AG08396 (cell line): ENCODE data around the gene NLRP12.
"Not testable (repeated sequence)": the region's sequence is repeated elsewhere in the genome, so short reads cannot be mapped to it uniquely, and the experiment has no call there.

ENCODE experiments used
- DNase-seq: peaks from one replicate; pipeline ENCODE4 v3.0.0; 2012; ENCODE audit warnings: low spot score, mixed read lengths

The NLRP12 gene

DNA sequence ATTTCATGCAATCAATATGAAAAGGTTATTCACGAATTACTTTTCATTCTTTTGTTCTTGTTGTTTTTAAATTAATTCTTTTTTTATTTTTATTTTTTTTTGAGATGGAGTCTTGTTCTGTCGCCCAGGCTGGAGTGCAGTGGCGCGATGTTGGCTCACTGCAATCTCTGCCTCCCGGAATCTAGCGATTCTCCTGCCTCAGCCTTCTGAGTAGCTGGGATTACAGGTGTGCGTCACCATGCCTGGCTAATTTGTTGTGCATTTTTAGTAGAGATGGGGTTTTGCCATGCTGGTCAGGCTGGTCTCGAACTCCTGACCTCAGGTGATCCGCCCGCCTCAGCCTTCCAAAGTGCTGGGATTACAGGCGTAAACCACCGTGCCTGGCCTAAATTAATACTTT, 16.1 kb upstream of the NLRP12 start:
- DNase-seq = not testable (repeated sequence)

DNA sequence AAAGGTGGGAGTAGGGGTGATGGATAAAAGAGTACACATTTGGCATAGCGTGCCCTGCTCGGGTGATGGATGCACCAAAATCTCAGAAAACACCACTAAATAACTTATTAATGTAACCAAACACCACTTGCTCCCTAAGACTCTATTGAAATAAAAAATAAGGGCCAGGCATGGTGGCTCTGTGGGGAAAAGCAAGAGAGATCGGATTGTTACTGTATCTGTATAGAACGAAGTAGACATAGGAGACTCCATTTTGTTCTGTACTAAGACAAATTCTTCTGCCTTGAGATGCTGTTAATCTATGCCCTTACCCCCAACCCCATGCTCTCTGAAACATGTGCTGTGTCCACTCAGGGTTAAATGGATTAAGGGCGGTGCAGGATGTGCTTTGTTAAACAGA, 14.3 kb upstream of the NLRP12 start:
- DNase-seq = not testable (repeated sequence)

DNA sequence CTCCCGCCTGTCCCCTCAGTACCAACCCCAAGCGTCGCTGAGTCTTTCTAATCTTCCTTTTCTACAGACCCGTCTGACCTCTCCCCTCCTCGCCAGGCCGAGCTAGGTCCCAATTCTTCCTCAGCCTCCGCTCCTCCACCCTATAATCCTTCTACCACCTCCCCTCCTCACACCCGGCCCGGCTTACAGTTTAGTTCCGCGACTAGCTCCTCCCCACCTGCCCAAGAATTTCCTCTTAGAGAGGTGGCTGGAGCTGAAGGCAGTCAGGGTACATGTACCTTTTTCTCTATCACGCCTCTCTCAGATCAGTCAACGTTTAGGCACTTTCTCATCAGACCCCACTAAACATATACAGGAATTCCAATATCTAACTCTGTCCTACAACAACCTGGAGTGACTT, 8.7 kb upstream of the NLRP12 start:
- not testable (repeated sequence) for DNase-seq

DNA sequence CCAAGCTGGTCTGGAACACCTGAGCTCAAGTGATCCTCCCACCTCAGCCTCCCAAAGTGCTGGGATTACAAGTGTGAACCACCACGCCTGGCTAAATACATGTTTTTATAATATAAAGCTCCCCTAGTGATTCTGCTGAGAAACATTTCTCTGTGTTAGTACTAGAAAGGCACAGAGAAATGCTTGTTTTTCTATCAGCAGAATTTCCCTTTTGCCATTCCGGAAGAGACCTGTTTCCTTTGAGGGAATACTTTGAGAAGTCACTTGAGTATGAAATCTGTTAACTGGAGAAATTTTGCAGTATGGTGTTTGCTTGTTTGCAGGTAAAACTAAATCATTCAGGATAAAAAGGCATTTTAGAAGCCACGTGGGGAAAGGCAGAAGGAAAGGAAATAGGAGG, 4.4 kb upstream of the NLRP12 start:
- no peak for DNase-seq

DNA sequence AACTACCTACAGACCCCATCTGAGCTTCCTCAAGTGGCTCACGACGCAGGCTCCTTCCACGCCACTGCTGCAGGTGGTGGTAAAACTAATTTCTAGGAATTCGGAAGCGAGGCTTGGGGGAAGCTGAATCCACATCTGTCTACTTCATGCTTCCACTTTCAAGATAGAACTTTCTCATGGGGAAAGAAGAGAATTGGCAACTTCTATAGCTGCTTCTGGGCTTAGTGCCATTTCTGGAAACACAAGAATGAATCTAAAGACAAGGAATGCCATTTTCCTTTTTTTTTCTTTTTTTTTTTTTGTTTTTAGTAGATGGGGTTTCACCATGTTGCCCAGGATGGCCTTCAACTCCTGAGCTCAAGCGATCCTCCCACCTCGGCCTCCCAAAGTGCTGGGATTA, 2.8 kb upstream of the NLRP12 start:
- DNase-seq = no peak

DNA sequence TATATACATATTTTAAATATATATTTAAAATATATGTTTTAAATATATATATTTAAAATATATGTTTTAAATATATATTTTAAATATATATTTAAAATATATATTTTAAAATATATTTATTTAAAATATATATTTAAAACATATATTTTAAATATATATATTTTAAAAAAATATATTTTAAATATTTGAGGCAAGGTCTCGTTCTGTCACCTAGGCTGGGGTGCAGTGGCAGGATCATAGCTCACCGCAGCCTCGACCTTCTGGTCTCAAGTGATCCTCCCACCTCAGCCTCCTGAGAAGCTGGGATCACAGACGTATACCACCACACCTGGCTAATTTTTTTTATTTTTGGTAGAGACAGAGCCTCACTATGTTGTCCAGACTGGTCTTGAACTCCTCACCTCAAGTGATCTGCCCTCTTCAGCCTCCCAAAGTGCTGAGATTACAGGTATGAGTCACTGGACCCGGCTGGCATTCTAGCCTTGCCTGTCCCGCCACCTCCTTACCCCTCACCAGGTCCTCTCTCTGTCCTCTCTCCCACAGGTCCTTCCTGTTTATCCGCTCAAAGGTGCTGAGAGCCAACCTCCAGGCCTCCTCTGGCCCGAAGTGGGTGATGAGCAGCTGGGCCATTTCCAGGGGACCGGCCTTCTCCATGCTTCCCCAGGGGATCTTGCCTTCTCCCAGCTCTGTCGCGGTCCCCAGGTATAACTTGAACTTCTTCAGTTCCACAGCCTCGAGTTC, 564 bp downstream of the NLRP12 start:
- no peak for DNase-seq

DNA sequence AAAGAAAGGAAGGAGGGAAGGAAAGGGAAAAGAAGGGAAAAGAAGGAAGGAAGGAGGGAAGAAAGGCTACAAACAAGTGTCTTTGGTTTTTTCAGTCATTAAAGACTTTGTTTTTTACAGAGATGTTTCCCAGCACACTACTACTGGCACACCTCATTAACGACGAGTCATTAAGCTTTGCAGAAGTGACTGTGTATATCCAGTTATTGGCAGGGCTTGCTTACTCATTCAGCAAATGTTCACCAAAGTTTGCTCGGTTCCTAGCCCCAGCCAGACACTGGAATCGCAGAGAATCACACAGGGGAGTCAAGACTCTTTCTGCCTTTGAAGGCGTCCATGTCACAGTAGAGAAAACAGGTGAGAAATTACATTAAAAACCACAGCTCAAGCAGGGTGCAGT, 4.3 kb downstream of the NLRP12 start:
- no peak for DNase-seq

DNA sequence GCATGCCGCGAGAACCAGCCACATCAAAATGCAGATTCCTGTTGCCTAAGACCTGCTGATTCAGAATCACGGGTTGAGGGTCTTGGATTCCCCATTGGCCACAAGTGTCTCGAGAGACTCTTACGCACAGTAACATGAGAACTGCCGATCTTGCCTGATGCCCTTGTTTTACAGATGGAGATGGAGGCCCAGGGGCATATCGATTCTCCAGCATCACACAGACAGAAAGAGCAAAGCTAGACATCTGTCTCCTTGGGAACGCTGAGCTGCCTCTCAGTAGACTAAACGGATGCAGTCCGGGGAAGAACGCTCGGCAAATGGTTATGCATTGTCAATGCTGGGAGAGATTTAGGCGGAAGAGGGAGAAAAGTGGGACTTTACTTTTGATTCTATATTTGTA, 5.4 kb downstream of the NLRP12 start:
- DNase-seq = no peak

DNA sequence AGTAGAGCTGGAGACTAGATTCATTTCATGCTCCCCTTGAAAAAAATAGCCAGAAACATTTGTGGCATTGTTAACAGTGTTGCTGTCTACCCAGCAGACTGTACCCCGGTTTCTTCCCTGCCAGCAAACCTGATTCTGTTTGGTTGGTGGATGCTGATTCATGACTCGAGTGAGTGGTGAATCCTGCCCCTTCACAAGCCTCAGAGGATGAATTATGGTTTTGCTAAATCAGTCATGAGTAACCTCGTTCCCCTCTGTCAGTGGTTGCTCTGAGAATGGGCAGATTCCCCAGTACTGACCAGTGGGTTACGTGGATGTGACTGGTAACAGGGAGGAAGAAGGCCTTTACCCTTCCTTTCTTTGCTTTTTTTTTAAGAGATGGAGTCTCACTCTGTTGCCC, 10.1 kb downstream of the NLRP12 start:
- no peak for DNase-seq

DNA sequence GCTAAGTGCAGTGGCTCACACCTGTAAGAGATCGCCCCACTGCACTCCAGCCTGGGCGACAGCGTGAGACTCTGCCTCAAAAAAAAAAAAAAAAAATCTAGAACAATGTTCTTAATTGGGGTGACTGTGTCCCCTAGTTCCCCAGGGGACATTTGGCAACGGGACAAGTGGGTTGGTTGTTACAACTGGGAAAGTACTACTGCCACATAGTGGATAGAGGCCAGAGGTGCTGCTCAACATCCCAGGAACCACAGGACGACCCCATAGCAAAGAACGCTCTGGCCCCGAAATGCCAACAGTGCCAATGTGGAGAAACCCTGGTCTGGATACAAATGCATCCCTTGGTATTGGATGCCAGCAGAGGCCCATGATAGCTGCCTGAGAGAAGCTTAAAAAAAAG, 11.8 kb downstream of the NLRP12 start:
- DNase-seq = no peak

DNA sequence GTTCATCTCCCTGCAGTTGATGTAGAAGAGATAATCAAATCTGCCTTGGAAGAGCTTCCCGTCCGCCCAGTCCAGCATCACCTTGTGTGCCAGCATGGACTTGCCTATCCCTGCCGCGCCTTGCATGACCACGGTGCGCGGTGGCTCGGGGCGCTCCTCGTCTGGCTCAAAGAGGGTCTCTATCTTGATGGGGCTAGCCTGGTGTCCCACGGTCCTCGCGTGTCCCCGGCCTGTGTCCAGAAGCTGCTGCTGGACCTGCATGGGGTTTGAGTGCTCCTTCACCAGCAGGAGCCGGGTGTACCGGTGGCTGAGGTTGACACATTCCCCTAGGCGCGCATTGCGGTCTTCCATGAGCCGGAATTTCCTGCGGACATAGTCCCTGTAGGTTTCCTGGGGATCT, 13.2 kb downstream of the NLRP12 start:
- DNase-seq = no peak

DNA sequence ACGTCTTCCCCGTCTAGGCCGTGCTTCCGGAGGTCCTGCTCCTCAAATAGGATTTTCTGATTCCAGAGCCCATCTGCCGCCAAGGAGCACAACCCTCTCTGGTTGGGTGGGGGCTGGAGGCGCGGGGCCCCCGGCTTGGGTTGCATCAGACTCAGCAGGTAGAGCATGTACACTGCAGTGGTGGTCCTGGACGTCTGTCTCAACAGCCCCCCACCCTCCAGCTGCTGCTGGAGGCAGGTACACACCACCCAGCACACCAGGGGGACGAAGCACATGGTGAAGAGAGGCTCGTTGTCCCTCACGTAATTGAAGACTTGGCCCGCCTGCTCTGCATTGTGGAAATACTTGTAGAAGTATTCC, 13.9 kb downstream of the NLRP12 start:
- DNase-seq = no peak

DNA sequence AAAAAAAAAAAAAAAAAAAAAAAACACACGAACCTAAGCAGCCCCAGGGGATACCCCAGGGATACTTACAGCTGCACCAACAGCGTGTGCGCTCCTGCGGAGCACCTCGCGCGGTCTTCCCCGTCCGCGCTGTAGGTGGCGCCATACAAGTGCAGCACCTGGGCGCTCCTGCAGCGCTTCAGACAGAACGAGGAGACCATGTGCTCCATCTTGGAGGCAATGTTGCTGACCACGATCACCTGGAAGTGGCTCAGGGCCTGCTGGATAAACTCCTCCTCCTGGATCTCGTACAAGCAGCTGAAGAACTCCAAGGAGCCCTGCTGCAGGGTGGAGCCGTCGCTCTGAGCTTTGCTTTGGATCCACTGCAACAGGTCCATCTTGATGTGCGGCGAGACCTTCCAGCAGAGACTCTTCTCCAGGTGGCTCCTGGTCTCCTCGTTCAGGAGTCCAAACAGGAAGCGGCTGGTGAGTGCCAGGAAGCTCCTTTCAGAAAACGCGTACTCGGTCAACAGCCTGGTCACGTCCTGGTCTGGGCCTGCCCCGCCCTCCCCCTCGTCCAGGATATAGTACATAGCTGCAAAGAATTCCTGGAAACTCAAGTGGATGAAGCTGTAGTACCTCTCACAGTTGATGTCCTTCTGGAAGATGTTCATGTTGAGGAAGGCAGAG, 14.5 kb downstream of the NLRP12 start:
- no peak for DNase-seq

DNA sequence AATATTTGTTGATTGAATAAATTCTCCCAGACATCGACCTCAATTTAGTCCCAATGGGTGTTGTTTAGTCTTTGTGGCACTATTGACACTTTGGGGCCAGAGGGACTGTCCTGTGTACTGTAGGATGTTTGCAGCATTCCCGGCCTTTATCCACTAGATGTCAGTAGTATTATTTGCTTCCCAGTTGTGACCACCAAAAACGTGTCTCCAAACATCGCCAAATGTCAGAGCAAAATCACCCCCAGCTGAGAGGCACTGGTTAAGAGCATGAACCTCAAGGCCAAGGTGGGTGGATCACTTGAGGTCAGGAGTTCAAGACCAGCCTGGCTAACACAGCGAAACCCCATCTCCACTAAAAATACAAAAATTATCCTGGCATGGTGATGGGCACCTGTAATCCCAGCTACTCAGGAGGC, 15.4 kb downstream of the NLRP12 start:
- peak; percentile 50 for DNase-seq

DNA sequence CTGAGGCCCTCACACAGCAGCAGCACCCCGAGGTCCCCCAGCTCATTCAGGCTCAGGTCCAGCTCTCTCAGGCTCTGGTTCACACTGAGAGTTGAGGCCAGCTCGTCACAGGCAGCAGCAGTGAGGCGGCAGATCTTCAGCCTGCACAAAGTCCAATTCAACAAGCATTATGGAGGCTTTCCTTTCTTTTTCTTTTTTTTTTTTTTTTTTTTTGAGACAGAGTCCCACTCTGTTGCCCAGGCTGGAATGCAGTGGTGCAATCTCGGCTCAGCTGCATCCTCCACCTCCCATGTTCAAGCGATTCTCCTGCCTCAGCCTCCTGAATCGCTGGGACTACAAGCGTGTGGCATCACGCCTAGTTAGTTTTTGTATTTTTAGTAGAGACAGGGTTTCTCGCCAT, 22.9 kb downstream of the NLRP12 start:
- DNase-seq = no peak

DNA sequence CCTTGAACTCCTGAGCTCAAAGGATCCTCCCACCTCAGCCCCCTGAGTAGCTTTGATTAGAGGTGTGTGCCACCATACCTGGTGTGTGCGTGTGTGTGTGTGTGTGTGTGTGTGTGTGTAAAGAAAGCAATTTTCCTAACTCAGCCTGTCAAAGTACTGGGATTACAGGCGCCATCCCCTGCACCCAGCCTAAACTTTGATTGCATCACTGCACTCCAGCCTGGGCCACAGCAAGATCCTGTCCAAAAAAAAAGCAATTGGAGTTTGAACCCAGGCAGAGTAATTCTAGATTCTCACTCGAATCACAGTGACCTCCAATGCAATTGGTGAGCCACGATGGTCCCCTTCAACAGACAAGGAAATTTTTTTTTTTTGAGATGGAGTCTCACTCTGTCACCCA, 29.1 kb downstream of the NLRP12 start:
- DNase-seq = no peak

DNA sequence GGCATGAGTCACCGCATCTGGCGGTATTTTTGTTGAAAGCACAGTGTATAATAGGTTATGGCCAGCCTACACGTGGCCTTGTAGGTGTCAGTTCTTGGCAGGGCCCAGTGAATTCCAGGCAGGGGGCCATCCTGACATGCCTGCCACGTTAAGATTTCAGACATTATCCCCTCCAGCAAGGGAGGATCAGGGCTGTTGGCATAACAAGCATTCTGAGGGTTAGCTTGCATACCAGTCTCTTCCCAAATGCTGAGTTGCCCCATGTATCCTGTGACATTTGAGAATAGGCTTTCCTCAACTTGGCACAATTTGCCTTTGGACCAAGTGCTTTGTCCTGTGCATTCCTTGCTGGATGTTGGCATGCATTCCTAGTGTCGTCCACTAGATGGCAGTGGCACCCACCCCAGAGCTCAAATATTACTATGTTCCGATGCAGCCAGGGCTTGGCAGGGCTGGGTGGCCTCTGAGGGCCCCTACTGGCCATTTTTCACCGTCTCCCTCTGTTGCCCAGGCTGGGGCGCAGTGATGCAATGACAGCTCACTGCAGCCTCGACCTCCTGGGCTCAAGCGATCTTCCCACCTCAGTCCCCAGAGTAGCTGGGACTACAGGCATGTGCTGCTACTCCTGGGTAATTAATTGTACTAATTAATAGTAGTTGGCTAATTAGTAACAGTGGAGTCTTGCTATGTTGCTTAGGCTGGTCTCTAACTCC, 31.2 kb downstream of the NLRP12 start:
- DNase-seq = peak; percentile 89

DNA sequence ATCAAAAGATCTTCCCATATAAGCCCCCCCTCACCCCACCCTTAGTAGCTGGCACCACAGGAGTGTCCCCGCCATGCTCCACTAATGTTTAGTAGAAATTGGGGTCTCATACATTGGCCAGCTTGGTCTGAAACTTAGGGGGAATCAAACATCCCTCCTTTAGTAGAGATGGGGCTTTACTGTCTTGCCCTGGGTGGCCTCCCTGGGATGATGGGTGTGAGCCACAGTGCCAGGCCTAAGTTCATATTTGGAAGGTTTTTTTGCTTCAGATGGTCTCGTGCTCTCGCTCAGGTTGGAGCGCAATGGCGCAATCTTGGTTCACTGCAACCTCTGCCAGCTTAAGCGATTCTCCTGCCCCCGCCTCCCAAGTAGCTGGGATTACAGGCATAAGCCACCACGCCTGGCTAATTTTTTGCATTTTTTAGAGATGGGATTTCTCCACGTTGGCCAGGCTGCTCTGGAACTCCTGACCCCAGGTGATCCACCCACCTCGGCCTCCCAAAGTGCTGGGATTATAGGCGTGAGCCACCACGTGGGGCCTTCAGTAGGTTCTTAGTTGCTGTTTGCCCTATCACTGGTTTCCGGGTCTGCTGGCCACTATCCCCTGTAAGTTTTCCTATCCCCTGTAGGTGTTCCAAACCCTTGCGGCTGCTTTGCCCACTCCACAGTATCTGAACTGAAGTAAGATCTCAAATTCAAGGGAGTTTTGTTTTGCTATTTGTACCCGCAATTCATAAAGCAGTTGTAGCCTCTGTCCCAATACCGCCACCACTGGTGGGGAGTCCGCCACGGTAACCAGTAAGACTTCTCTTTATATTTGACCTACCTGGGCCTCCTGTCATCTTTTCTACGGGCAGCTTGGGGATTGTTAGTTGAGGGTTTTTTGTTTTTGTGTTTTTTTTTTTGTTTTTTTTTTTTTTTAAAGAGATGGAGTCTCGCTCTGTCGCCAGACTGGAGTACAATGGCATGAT, 34.1 kb downstream of the NLRP12 start:
- DNase-seq = no peak

DNA sequence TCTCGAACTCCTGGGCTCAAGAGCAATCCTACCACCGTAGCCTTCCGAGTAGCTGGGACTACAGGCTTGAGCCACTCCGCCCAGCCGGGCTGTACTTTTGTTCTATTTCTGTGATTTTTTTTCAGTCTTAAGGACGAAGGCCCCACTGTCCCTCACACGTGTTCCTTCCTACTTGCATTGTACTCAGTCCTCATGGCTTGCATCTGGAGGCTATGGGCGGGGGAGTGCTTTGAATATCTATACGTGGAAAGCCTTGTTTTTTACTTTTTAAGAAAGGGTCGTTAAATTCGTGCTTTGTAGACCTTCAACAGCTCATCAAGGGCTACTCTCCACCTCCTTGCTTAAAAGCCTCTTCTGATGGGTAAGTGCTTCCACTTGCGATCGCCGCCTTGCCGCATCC, 36.8 kb downstream of the NLRP12 start:
- no peak for DNase-seq

DNA sequence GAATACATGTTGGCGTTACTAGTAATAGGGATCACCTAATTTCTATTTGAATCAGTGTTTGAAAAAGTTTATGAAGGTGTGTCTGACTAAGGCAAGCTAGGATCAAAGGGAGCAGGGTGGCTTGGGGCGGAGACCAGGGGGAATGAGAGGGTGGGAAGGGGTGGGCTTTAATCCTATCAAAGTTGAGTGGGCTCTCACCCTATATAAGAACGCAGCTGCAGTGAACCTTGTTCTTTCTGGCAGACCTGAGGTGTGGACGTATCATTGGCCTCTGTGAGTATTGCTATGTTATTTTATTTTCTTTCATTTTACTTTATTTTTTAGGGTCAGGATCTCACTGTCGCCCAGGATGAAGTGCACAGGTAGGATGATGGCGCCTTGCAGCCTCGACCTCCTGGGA, 37.4 kb downstream of the NLRP12 start:
- DNase-seq = no peak

DNA sequence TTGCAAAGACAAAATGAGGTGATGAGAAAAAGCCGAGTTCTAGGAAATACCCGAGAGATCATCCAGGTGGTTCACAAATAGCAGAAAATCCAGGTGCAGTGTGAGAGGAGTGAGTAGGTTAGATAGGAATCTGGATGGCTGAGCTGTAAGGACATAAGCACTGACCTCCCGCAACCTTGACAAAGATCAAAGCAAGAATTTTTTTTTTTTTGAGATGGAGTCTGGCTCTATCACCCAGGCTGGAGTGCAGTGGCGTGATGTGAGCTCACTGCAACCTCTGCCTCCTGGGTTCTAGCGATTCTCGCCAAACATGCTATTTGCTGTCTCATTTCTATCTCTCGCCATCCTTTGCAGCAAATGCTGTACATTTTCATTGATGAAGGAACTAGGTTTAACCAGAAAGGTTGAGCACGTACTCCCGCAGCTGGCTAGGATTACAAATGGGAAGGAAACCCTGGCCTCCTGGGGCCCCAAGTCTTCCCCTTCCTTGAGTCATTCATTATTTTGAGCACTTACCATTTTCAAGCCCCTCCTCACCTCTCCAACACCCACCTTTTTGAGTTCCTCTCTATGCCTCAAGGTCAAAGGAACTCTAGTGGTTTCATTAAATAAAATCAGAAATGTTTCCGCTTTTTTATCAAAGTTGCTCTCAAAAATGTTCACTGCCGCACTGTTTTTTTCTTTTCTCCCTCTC, 38.8 kb downstream of the NLRP12 start:
- DNase-seq = no peak

DNA sequence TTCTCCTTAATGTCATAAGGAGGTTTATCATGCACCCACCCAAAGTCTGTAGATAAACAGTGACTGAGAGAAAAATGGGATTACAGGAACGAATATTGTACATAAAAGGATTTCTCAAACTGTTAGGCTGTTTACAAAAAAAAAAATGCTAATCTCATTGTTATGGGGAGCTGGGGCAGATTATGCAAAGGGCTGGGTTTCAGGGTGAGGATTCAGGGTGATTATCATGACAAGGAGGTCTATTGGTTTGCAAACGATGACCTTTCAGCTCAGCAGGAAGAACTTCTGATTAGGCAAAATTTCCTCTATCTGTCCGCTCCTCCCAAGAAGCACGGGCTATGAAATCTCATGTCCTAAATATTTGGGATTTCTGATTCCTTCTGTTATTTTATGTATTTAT, 41.4 kb downstream of the NLRP12 start:
- DNase-seq = no peak
